HCEC 1CT (cell line): ENCODE measurements around the gene EML1.

ENCODE experiments used
- DNase-seq: peaks from one replicate; pipeline ENCODE4 v3.0.0-alpha.2; 2017

The EML1 gene

GRCh38 chr14:99837822-99838221 lies 44.6 kb downstream of the EML1 start:
- DNase-seq = no peak

- peak; percentile 17 for DNase-seq
Measured at GRCh38 chr14:99838639-99839134, 45.5 kb downstream of the EML1 start.

- no peak for DNase-seq
Measured at GRCh38 chr14:99839696-99840095, 46.5 kb downstream of the EML1 start.

- DNase-seq = no peak
Measured at GRCh38 chr14:99840265-99840664, 47.1 kb downstream of the EML1 start.

- no peak for DNase-seq
Measured at GRCh38 chr14:99840774-99841305, 47.6 kb downstream of the EML1 start.

GRCh38 chr14:99841436-99842071 lies 48.3 kb downstream of the EML1 start:
- no peak for DNase-seq

- no peak for DNase-seq
Measured at GRCh38 chr14:99842141-99842540, 48.9 kb downstream of the EML1 start.

GRCh38 chr14:99846808-99847207 lies 53.6 kb downstream of the EML1 start:
- DNase-seq = no peak

- DNase-seq = no peak
Measured at GRCh38 chr14:99850709-99851108, 57.5 kb downstream of the EML1 start.

- DNase-seq = no peak
Measured at GRCh38 chr14:99852578-99852977, 59.4 kb downstream of the EML1 start.

- DNase-seq = no peak
Measured at GRCh38 chr14:99853206-99853605, 60.0 kb downstream of the EML1 start.

- DNase-seq = no peak
Measured at GRCh38 chr14:99854831-99855230, 61.6 kb downstream of the EML1 start.

- no peak for DNase-seq
Measured at GRCh38 chr14:99855271-99855670, 62.1 kb downstream of the EML1 start.

GRCh38 chr14:99857551-99857950 lies 64.3 kb downstream of the EML1 start:
- no peak for DNase-seq

- DNase-seq = no peak
Measured at GRCh38 chr14:99860219-99860618, 67.0 kb downstream of the EML1 start.

GRCh38 chr14:99862136-99862535 lies 68.9 kb downstream of the EML1 start:
- peak; percentile 51 for DNase-seq

- no peak for DNase-seq
Measured at GRCh38 chr14:99863059-99863458, 69.8 kb downstream of the EML1 start.

GRCh38 chr14:99865408-99865807 lies 72.2 kb downstream of the EML1 start:
- no peak for DNase-seq

- DNase-seq = no peak
Measured at GRCh38 chr14:99870617-99871016, 77.4 kb downstream of the EML1 start.

GRCh38 chr14:99871771-99872170 lies 78.6 kb downstream of the EML1 start:
- DNase-seq = no peak

GRCh38 chr14:99872786-99873440 lies 79.7 kb downstream of the EML1 start:
- DNase-seq = no peak

GRCh38 chr14:99873653-99874052 lies 80.4 kb downstream of the EML1 start:
- DNase-seq = no peak

- no peak for DNase-seq
Measured at GRCh38 chr14:99874306-99874705, 81.1 kb downstream of the EML1 start.

- DNase-seq = no peak
Measured at GRCh38 chr14:99875421-99875820, 82.2 kb downstream of the EML1 start.

GRCh38 chr14:99875836-99876235 lies 82.6 kb downstream of the EML1 start:
- DNase-seq = no peak
